NB4 (cell line): ENCODE measurements around the gene ZNF783.
"Not testable (repeated sequence)": the region's sequence is repeated elsewhere in the genome, so short reads cannot be mapped to it uniquely, and the experiment has no call there.

Experiments
- POLR2A ChIP-seq: IDR thresholded peaks from 2 replicates; pipeline ENCODE4 v1.6.1; 2011; ENCODE audit warnings: mild to moderate bottlenecking; ENCODE audit not compliant: insufficient read length; ENCODE audit errors: extremely low read depth
- TF ChIP-seq, protein P1 (sequence below): IDR thresholded peaks from one replicate; pipeline ENCODE4 v1.5.1; 2012; ENCODE audit warnings: low read depth, low read length

GRCh38 chr7:149226366-149226765, 35.6 kb upstream of the ZNF783 start:
- TF ChIP-seq, protein P1, sequence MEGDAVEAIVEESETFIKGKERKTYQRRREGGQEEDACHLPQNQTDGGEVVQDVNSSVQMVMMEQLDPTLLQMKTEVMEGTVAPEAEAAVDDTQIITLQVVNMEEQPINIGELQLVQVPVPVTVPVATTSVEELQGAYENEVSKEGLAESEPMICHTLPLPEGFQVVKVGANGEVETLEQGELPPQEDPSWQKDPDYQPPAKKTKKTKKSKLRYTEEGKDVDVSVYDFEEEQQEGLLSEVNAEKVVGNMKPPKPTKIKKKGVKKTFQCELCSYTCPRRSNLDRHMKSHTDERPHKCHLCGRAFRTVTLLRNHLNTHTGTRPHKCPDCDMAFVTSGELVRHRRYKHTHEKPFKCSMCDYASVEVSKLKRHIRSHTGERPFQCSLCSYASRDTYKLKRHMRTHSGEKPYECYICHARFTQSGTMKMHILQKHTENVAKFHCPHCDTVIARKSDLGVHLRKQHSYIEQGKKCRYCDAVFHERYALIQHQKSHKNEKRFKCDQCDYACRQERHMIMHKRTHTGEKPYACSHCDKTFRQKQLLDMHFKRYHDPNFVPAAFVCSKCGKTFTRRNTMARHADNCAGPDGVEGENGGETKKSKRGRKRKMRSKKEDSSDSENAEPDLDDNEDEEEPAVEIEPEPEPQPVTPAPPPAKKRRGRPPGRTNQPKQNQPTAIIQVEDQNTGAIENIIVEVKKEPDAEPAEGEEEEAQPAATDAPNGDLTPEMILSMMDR: not testable (repeated sequence)
- TF ChIP-seq POLR2A: not testable (repeated sequence)
